H9 (cell line): ENCODE data around the gene FN3KRP. TPM values are rescaled to one million over a fixed set of nuclear protein-coding genes. Genes with fewer than 3 reads are reported as not detected.

Source experiments
- DNase-seq: peaks from one replicate; pipeline ENCODE4 v3.0.0-alpha.2; 2017
- H2AFZ ChIP-seq: one replicate; pipeline ENCODE4 v1.6.1; 2013; ENCODE audit warnings: mild to moderate bottlenecking, low read length, control low read depth, moderate library complexity
- H2AK5ac ChIP-seq: 2 replicates; pipeline ENCODE4 v1.6.1; 2013; ENCODE audit warnings: low read length, control low read depth, mixed read lengths; ENCODE audit not compliant: insufficient read length
- H2BK120ac ChIP-seq: one replicate; pipeline ENCODE4 v1.6.1; 2013; ENCODE audit warnings: low read depth, mild to moderate bottlenecking, low read length, control low read depth, inconsistent platforms; ENCODE audit not compliant: poor library complexity, severe bottlenecking
- H2BK12ac ChIP-seq: 2 replicates; pipeline ENCODE4 v1.6.1; 2013; ENCODE audit warnings: low read length, control low read depth, mixed read lengths, low read depth; ENCODE audit not compliant: insufficient read length
- H2BK15ac ChIP-seq: 2 replicates; pipeline ENCODE4 v1.6.1; 2013; ENCODE audit warnings: low read depth, low read length, control low read depth
- H2BK20ac ChIP-seq: one replicate; pipeline ENCODE4 v1.6.1; 2013; ENCODE audit warnings: low read depth, mild to moderate bottlenecking, low read length, control low read depth, inconsistent platforms; ENCODE audit not compliant: poor library complexity, severe bottlenecking
- H2BK5ac ChIP-seq: 2 replicates; pipeline ENCODE4 v1.6.1; 2013; ENCODE audit warnings: low read length, control low read depth, mixed read lengths; ENCODE audit not compliant: insufficient read length
- H3K14ac ChIP-seq: 2 replicates; pipeline ENCODE4 v1.6.1; 2013; ENCODE audit warnings: low read length, control low read depth; ENCODE audit not compliant: insufficient read depth
- H3K18ac ChIP-seq: 2 replicates; pipeline ENCODE4 v1.6.1; 2013; ENCODE audit warnings: low read depth, mild to moderate bottlenecking, mixed read lengths, low read length, control low read depth; ENCODE audit not compliant: insufficient read length
- H3K23ac ChIP-seq: 2 replicates; pipeline ENCODE4 v1.6.1; 2013; ENCODE audit warnings: low read length, control low read depth, mixed read lengths, low read depth; ENCODE audit not compliant: insufficient read length
- H3K23me2 ChIP-seq: 2 replicates; pipeline ENCODE4 v1.6.1; 2013; ENCODE audit warnings: low read depth, mild to moderate bottlenecking, mixed read lengths, low read length, control low read depth; ENCODE audit not compliant: insufficient read length, poor library complexity, severe bottlenecking
- H3K27ac ChIP-seq: 2 replicates; pipeline ENCODE4 v1.5.1; 2013; ENCODE audit warnings: low read length, control low read depth, mixed read lengths, low read depth; ENCODE audit not compliant: insufficient read length
- H3K27me3 ChIP-seq: 2 replicates; pipeline ENCODE4 v1.6.1; 2013; ENCODE audit warnings: low read length, control low read depth, inconsistent platforms; ENCODE audit not compliant: insufficient read depth
- H3K4ac ChIP-seq: 2 replicates; pipeline ENCODE4 v1.6.1; 2013; ENCODE audit warnings: low read depth, mild to moderate bottlenecking, control low read depth, inconsistent platforms, low read length, moderate library complexity
- H3K4me1 ChIP-seq: 2 replicates; pipeline ENCODE4 v1.6.1; 2013; ENCODE audit warnings: low read length, control low read depth, inconsistent platforms; ENCODE audit not compliant: insufficient read depth
- H3K4me2 ChIP-seq: 2 replicates; pipeline ENCODE4 v1.6.1; 2013; ENCODE audit warnings: low read length, control low read depth, mixed read lengths; ENCODE audit not compliant: insufficient read length, insufficient read depth
- H3K56ac ChIP-seq: 2 replicates; pipeline ENCODE4 v1.6.1; 2013; ENCODE audit warnings: low read depth, mild to moderate bottlenecking, mixed read lengths, low read length, control low read depth; ENCODE audit not compliant: insufficient read length
- H3K79me1 ChIP-seq: 2 replicates; pipeline ENCODE4 v1.6.1; 2013; ENCODE audit warnings: low read depth, mild to moderate bottlenecking, moderate library complexity, low read length, control low read depth, inconsistent platforms; ENCODE audit not compliant: insufficient read depth, poor library complexity, severe bottlenecking
- H3K79me2 ChIP-seq: 2 replicates; pipeline ENCODE4 v1.6.1; 2013; ENCODE audit warnings: low read length, control low read depth, inconsistent platforms; ENCODE audit not compliant: insufficient read depth
- H3K9ac ChIP-seq: 2 replicates; pipeline ENCODE4 v1.6.1; 2013; ENCODE audit warnings: low read length, control low read depth, mixed read lengths; ENCODE audit not compliant: insufficient read length; ENCODE audit errors: extremely low read depth
- H3K9me3 ChIP-seq: one replicate; pipeline ENCODE4 v1.6.1; 2013; ENCODE audit warnings: low read depth, low read length, inconsistent platforms; ENCODE audit not compliant: control insufficient read depth
- H3T11ph ChIP-seq: one replicate; pipeline ENCODE4 v1.6.1; 2013; ENCODE audit warnings: mild to moderate bottlenecking, low read length, control low read depth, inconsistent platforms
- H4K20me1 ChIP-seq: one replicate; pipeline ENCODE4 v1.6.1; 2013; ENCODE audit not compliant: control insufficient read depth, insufficient read length, insufficient read depth
- H4K5ac ChIP-seq: 2 replicates; pipeline ENCODE4 v1.6.1; 2013; ENCODE audit warnings: low read depth, mild to moderate bottlenecking, mixed read lengths, low read length, control low read depth; ENCODE audit not compliant: insufficient read length
- H4K8ac ChIP-seq: replicated peaks from 2 replicates; pipeline ENCODE4 v1.6.1; 2013; ENCODE audit warnings: low read length, control low read depth, mixed read lengths, low read depth; ENCODE audit not compliant: insufficient read length
- H4K91ac ChIP-seq: 2 replicates; pipeline ENCODE4 v1.6.1; 2013; ENCODE audit warnings: low read depth, mild to moderate bottlenecking, moderate library complexity, mixed read lengths, low read length, control low read depth; ENCODE audit not compliant: insufficient read length
- H3K27ac Mint-ChIP-seq, 3 experiments: 2 replicates in 2 of 3; 3 replicates in 1 of 3; pipeline ENCODE4 v1.8.0; 2020 to 2021; ENCODE audit warnings: mixed read lengths in 3 of 3, mild to moderate bottlenecking in 1 of 3, moderate library complexity in 1 of 3
- H3K27me3 Mint-ChIP-seq: 2 replicates; pipeline ENCODE4 v1.8.0; 2021; ENCODE audit warnings: low read depth, mild to moderate bottlenecking, moderate library complexity, mixed read lengths
- H3K36me3 Mint-ChIP-seq, 3 experiments: 2 replicates in 2 of 3; 3 replicates in 1 of 3; pipeline ENCODE4 v1.8.0; 2020 to 2021; ENCODE audit warnings: low read depth in 3 of 3, mixed read lengths in 3 of 3; ENCODE audit not compliant: insufficient read depth in 1 of 3
- H3K4me1 Mint-ChIP-seq, 2 experiments: 2 replicates each; pipeline ENCODE4 v1.8.0; 2020; ENCODE audit warnings: mixed read lengths in 2 of 2
- H3K4me3 Mint-ChIP-seq, 2 experiments: 2 replicates in 1 of 2; 3 replicates in 1 of 2; pipeline ENCODE4 v1.8.0; 2020 to 2021; ENCODE audit warnings: mild to moderate bottlenecking in 2 of 2, mixed read lengths in 2 of 2, moderate library complexity in 1 of 2
- H3K9me3 Mint-ChIP-seq, 2 experiments: 2 replicates in 1 of 2; 3 replicates in 1 of 2; pipeline ENCODE4 v1.8.0; 2020; ENCODE audit warnings: mild to moderate bottlenecking in 2 of 2, mixed read lengths in 2 of 2, moderate library complexity in 1 of 2
- WGBS: extraction: QIAGEN DNeasy Blood & Tissue Kit; methylation state at CpG from one replicate; pipeline ENCODE4 v1.1.7; 2013; ENCODE audit warnings: missing lambda C conversion rate, low lambda C conversion rate, mixed read lengths; ENCODE audit not compliant: insufficient read length; ENCODE audit errors: extremely low coverage; 5-methylcytosine and 5-hydroxymethylcytosine counted together
- total RNA-seq: library from RNA; stranded (reverse); gene quantifications from 2 replicates; pipeline ENCODE4 v1.2.1, GENCODE V29; 2021
- TF ChIP-seq, protein P1 (sequence below): fragments of 200-600 bp; sonication (generic); conservative IDR thresholded peaks from 3 replicates; pipeline ENCODE4 v1.8.0; 2021; ENCODE audit warnings: antibody characterized with exemption, mild to moderate bottlenecking

FN3KRP gene
- total RNA-seq, 1 experiment from 2014 or later = 32.9 TPM

DNA sequence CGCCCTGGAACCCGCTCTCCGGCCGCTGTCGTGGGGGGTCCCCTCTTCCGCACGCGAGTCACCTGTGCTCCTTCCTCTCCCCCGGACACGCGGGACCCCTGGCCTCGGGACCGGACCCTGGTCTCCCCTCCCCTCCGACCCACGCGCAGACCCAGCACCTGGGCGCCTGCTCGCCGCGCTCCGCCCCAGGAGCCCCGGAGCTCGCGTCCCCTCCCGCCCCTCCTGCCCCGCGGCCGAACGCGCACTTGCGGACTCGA lies 18.8 kb upstream of the FN3KRP start:
- peaks cover 15% of the 10 kb centered on the region; the same call in 1 of the 2 replicates for H3K27me3 ChIP-seq

More for the DNA sequence above, 18.8 kb upstream of the FN3KRP start:
- no peak overlapping the region for H3K18ac ChIP-seq
- H2AK5ac ChIP-seq = no peak overlapping the region
- H2BK5ac ChIP-seq = no peak overlapping the region
- no peaks in the 10 kb centered on the region for H3K79me2 ChIP-seq
- no peak overlapping the region for H3K9ac ChIP-seq
- peaks cover 56% of the 10 kb centered on the region for H3K27me3 Mint-ChIP-seq
- WGBS = no CpG with 5 or more reads among the region's 32 CpGs
- peaks cover 7% of the 10 kb centered on the region for H3K23me2 ChIP-seq
- H3K9me3 Mint-ChIP-seq = peaks cover 13% of the 10 kb centered on the region in 2 experiments; a peak in 4 of 5 replicates
- no peak overlapping the region for H3K27ac ChIP-seq
- H3K56ac ChIP-seq = no peak overlapping the region
- H2AFZ ChIP-seq = no peak overlapping the region
- H3K4me2 ChIP-seq = peak overlapping the region; percentile 26
- no peak overlapping the region for H2BK12ac ChIP-seq
- H3K79me1 ChIP-seq = no peaks in the 10 kb centered on the region
- H4K8ac ChIP-seq = no peak overlapping the region
- peak; percentile 30 for DNase-seq
- H3K14ac ChIP-seq = no peak overlapping the region
- no peaks in the 10 kb centered on the region for H3K9me3 ChIP-seq
- H4K5ac ChIP-seq = no peak overlapping the region
- peaks cover 0 to 8% (median 7%) of the 10 kb centered on the region in 3 experiments; a peak in 5 of 7 replicates for H3K36me3 Mint-ChIP-seq
- no peak overlapping the region for H3K23ac ChIP-seq
- H3T11ph ChIP-seq = no peak overlapping the region
- H3K4me3 Mint-ChIP-seq = peak overlapping the region; percentile 55 to 70; a peak in 4 of 5 replicates
- no peaks in the 10 kb centered on the region for H4K20me1 ChIP-seq
- no peak overlapping the region for H4K91ac ChIP-seq
- peaks cover 2 to 6% of the 10 kb centered on the region in 2 experiments; a peak in 2 of 4 replicates for H3K4me1 Mint-ChIP-seq
- no peak overlapping the region for H2BK20ac ChIP-seq
- H3K4me1 ChIP-seq = no peaks in the 10 kb centered on the region
- no peak overlapping the region for H2BK120ac ChIP-seq
- no peak overlapping the region for H2BK15ac ChIP-seq
- H3K4ac ChIP-seq = no peak overlapping the region
- TF ChIP-seq, protein P1, sequence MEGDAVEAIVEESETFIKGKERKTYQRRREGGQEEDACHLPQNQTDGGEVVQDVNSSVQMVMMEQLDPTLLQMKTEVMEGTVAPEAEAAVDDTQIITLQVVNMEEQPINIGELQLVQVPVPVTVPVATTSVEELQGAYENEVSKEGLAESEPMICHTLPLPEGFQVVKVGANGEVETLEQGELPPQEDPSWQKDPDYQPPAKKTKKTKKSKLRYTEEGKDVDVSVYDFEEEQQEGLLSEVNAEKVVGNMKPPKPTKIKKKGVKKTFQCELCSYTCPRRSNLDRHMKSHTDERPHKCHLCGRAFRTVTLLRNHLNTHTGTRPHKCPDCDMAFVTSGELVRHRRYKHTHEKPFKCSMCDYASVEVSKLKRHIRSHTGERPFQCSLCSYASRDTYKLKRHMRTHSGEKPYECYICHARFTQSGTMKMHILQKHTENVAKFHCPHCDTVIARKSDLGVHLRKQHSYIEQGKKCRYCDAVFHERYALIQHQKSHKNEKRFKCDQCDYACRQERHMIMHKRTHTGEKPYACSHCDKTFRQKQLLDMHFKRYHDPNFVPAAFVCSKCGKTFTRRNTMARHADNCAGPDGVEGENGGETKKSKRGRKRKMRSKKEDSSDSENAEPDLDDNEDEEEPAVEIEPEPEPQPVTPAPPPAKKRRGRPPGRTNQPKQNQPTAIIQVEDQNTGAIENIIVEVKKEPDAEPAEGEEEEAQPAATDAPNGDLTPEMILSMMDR = no peak
- no peak overlapping the region for H3K27ac Mint-ChIP-seq
